Dendritic cell treated with granulocyte-macrophage colony-stimulating factor and Interleukin-4, amounts not matched to agents 40 ng/mL and 50 ng/mL, for 4 days (primary cell): ENCODE measurements around the gene ATF7.
"Not testable (repeated sequence)": the region's sequence is repeated elsewhere in the genome, so short reads cannot be mapped to it uniquely, and the experiment has no call there.

ENCODE experiments used
- H3K27ac Mint-ChIP-seq: one replicate; pipeline ENCODE4 v1.8.0; 2022; ENCODE audit warnings: mild to moderate bottlenecking, mixed read lengths
- H3K27me3 Mint-ChIP-seq: one replicate; pipeline ENCODE4 v1.8.0; 2022; ENCODE audit warnings: mild to moderate bottlenecking, mixed read lengths
- H3K36me3 Mint-ChIP-seq: one replicate; pipeline ENCODE4 v1.8.0; 2022; ENCODE audit warnings: low read depth, mixed read lengths
- H3K4me1 Mint-ChIP-seq: one replicate; pipeline ENCODE4 v1.8.0; 2022; ENCODE audit warnings: low read depth, mixed read lengths
- H3K4me3 Mint-ChIP-seq: one replicate; pipeline ENCODE4 v1.8.0; 2022; ENCODE audit warnings: mild to moderate bottlenecking, moderate library complexity, mixed read lengths
- H3K9me3 Mint-ChIP-seq: one replicate; pipeline ENCODE4 v1.8.0; 2022; ENCODE audit warnings: mixed read lengths
- intact Hi-C: fragments of 100-400 bp; cut with micrococcal nuclease; formaldehyde crosslinking; loops from one replicate; pipeline ENCODE4 v1.15.0; 2022

Gene ATF7

DNA sequence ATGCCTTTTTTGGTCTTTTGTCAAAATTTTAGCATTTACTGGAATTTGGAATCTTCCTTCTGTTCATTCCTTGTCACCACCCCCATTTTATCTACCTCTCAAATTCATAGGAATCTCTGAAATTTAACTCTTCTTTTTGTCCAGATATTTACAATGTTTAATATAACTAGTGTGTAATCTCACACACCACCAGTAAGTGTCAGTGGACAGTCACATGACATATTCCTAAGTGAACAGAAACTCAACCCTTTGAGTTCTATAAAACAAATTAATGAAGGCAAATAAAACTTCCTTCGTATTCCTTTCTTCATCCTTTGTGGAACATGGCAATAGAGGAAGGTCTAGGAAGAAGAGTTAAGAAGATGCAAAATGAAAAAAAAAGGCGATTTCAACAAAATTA is 26.6 kb downstream of the ATF7 start:
- peaks cover 34% of the 10 kb centered on the region for H3K4me1 Mint-ChIP-seq
- no peaks in the 10 kb centered on the region for H3K27me3 Mint-ChIP-seq
- intact Hi-C loops, result no loop called here
- no peaks in the 10 kb centered on the region for H3K9me3 Mint-ChIP-seq
- no peak overlapping the region for H3K27ac Mint-ChIP-seq
- H3K4me3 Mint-ChIP-seq, result no peak overlapping the region
- H3K36me3 Mint-ChIP-seq, result peaks cover 25% of the 10 kb centered on the region

DNA sequence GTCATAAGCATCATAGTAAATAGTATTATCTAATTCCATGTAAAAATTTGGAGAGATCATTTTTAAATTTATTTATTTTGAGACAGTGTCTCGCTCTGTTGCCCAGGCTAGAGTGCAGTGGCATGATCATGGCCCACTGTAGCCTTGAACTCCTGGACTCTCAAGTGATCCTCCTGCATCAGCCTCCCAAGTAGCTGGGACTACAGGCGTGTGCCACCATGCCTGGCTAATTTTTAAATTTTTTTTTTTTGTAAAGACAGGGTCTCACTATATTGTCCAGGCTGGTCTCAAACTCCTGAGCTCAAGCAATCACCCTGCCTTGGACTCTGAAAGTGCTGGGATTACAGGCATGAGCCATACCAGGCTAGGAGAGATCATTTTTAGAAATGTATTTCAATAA is 27.2 kb downstream of the ATF7 start:
- H3K27ac Mint-ChIP-seq, H3K9me3 Mint-ChIP-seq, H3K4me3 Mint-ChIP-seq, intact Hi-C loops, H3K27me3 Mint-ChIP-seq: not testable (repeated sequence)
- H3K36me3 Mint-ChIP-seq, result peaks cover 25% of the 10 kb centered on the region
- peaks cover 33% of the 10 kb centered on the region for H3K4me1 Mint-ChIP-seq

GRCh38 chr12:53596920-53597363 is 29.2 kb downstream of the ATF7 start:
- intact Hi-C loops, result no loop called here
- peaks cover 25% of the 10 kb centered on the region for H3K36me3 Mint-ChIP-seq
- H3K27me3 Mint-ChIP-seq, result no peaks in the 10 kb centered on the region
- H3K27ac Mint-ChIP-seq, result no peak overlapping the region
- H3K9me3 Mint-ChIP-seq, result no peaks in the 10 kb centered on the region
- no peak overlapping the region for H3K4me3 Mint-ChIP-seq
- H3K4me1 Mint-ChIP-seq, result peaks cover 12% of the 10 kb centered on the region

GRCh38 chr12:53594897-53595615 is 31.1 kb downstream of the ATF7 start:
- peaks cover 20% of the 10 kb centered on the region for H3K4me1 Mint-ChIP-seq
- intact Hi-C loops, result no loop called here
- no peak overlapping the region for H3K27ac Mint-ChIP-seq
- H3K4me3 Mint-ChIP-seq, result no peak overlapping the region
- peaks cover 16% of the 10 kb centered on the region for H3K36me3 Mint-ChIP-seq
- H3K27me3 Mint-ChIP-seq, result no peaks in the 10 kb centered on the region
- H3K9me3 Mint-ChIP-seq, result no peaks in the 10 kb centered on the region

GRCh38 chr12:53593707-53594106 is 32.5 kb downstream of the ATF7 start:
- H3K9me3 Mint-ChIP-seq, result no peaks in the 10 kb centered on the region
- peaks cover 20% of the 10 kb centered on the region for H3K4me1 Mint-ChIP-seq
- H3K36me3 Mint-ChIP-seq, result peaks cover 8% of the 10 kb centered on the region
- no peak overlapping the region for H3K4me3 Mint-ChIP-seq
- H3K27ac Mint-ChIP-seq, result no peak overlapping the region
- no peaks in the 10 kb centered on the region for H3K27me3 Mint-ChIP-seq
- intact Hi-C loops, result no loop called here

DNA sequence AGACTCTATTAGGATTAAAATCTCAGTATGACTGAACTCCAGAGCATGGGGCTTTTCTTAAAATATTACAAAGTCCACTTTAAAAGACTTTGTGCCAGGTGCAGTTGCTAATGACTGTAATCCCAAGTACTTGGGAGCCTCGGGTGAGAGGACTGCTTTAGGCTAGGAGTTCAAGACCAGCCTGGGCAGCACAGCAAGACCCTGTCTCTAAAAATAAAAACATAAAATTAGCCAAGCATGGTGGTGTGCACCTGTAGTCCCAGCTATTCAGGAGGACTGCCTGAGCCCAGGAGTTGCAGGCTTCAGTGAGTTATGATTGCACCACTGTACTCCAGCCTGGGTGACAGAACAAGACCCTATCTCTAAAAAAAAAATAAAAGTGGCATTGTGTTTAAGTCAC is 33.2 kb downstream of the ATF7 start:
- H3K36me3 Mint-ChIP-seq, result peaks cover 1% of the 10 kb centered on the region
- no peak overlapping the region for H3K4me3 Mint-ChIP-seq
- H3K4me1 Mint-ChIP-seq, result peaks cover 15% of the 10 kb centered on the region
- no peak overlapping the region for H3K27ac Mint-ChIP-seq
- intact Hi-C loops, result no loop called here
- H3K27me3 Mint-ChIP-seq, result no peaks in the 10 kb centered on the region
- no peaks in the 10 kb centered on the region for H3K9me3 Mint-ChIP-seq

DNA sequence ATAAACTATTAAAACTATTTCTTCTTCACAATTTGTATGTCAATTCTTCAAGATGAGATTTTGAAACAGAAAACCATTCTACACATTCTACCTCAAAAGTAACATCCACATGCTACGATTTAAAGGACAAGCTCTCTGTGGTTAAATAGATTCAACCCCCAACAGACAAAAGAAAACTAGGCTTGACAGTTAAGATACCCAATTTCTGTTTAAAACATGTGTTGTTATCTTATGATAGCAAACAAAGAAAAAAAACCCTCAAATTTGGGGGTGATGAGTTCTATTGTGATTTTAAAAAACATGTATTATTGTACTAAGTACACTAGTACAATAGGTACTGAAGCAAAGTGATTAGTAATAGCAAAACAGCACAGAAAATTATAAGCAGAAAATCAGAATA is 33.8 kb downstream of the ATF7 start:
- intact Hi-C loops, result no loop called here
- H3K27ac Mint-ChIP-seq, result no peak overlapping the region
- H3K4me3 Mint-ChIP-seq, result no peak overlapping the region
- peaks cover 13% of the 10 kb centered on the region for H3K4me1 Mint-ChIP-seq
- no peaks in the 10 kb centered on the region for H3K9me3 Mint-ChIP-seq
- no peaks in the 10 kb centered on the region for H3K27me3 Mint-ChIP-seq
- peaks cover 3% of the 10 kb centered on the region for H3K36me3 Mint-ChIP-seq

DNA sequence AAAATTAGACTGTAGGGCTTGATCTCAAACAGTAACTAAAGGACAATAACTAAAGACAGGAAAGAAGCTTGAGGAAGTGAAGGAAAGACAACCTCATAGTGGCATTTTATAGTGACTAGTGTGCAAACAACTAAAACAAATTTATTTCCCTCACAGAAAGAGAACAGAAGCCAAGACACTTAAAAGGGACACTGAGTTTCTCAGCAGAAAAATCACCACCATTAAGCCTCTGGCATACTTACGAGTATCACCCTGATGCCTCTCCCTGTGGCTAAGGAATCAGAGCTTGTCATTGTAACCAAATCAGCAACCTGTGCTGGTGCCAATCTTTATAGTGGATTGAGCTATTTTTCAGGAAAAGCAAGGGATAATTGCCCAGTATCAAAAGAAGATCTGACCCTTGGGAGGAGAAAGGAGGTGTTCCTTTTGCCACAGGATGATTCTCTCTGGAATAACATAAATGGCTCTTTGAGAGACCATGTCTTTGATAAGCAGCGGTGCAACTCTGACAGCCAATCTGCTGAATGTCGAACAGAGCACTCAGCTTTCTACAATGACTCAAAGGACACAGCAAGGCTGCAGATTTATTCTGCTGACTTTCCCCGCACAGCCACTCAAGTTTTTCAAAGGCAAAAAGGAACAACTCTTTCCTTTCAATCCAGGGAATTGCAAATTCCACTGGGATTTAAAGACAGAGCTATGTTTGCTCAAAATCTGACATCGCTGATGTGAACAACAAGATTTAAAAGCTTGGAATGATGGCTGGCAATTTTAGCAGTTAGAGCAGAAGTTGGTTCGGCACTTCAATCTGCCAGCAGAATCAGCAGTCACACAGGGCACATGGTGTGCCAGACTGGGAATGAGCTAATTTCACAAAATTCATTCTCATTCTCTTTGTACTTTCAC is 34.6 kb downstream of the ATF7 start:
- Mint-ChIP-seq H3K36me3 (peaks cover 10% of the 10 kb centered on the region), H3K9me3 (no peaks in the 10 kb centered on the region), H3K27me3 (no peaks in the 10 kb centered on the region), H3K27ac (no peak overlapping the region), H3K4me1 (peaks cover 17% of the 10 kb centered on the region), H3K4me3 (no peak overlapping the region)
- intact Hi-C loops, result no loop called here

DNA sequence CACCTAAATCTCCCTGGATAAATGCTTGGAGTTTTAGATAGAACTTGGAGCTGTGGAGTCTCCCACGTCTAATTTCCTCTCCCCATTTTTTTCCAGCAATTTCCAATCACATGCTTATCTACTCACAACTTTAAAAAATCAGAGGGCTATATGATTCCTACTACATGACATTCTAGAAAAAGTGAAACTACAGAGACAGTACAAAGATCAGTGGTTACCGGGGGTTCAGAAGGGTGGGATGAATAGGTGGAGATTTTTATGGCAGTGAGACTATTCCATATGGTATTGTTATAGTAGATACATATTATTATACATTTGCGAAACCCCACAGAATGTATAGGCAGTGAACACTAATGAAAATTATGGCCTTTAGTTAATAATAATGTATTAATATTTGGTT is 35.5 kb downstream of the ATF7 start:
- Mint-ChIP-seq H3K4me3 (no peak overlapping the region), H3K36me3 (peaks cover 12% of the 10 kb centered on the region), H3K27me3 (no peaks in the 10 kb centered on the region), H3K9me3 (no peaks in the 10 kb centered on the region), H3K27ac (no peak overlapping the region), H3K4me1 (peaks cover 19% of the 10 kb centered on the region)
- intact Hi-C loops, result no loop called here

- H3K4me3 Mint-ChIP-seq, result no peak overlapping the region
- no peaks in the 10 kb centered on the region for H3K9me3 Mint-ChIP-seq
- intact Hi-C loops, result no loop called here
- peaks cover 19% of the 10 kb centered on the region for H3K4me1 Mint-ChIP-seq
- no peaks in the 10 kb centered on the region for H3K27me3 Mint-ChIP-seq
- peaks cover 12% of the 10 kb centered on the region for H3K36me3 Mint-ChIP-seq
- H3K27ac Mint-ChIP-seq, result no peak overlapping the region
These were observed 36.3 kb downstream of the ATF7 start for GRCh38 chr12:53589915-53590314.

- Mint-ChIP-seq H3K36me3 (peaks cover 12% of the 10 kb centered on the region), H3K27me3 (no peaks in the 10 kb centered on the region), H3K9me3 (no peaks in the 10 kb centered on the region), H3K4me3 (no peak overlapping the region), H3K27ac (no peak overlapping the region), H3K4me1 (peaks cover 19% of the 10 kb centered on the region)
- intact Hi-C loops, result no loop called here
These were observed 36.8 kb downstream of the ATF7 start for GRCh38 chr12:53589423-53589822.

- H3K27ac Mint-ChIP-seq, result no peak overlapping the region
- peaks cover 19% of the 10 kb centered on the region for H3K4me1 Mint-ChIP-seq
- no peaks in the 10 kb centered on the region for H3K27me3 Mint-ChIP-seq
- H3K9me3 Mint-ChIP-seq, result no peaks in the 10 kb centered on the region
- intact Hi-C loops, result no loop called here
- H3K36me3 Mint-ChIP-seq, result peaks cover 12% of the 10 kb centered on the region
- H3K4me3 Mint-ChIP-seq, result no peak overlapping the region
These were observed 38.1 kb downstream of the ATF7 start for GRCh38 chr12:53588123-53588522.

GRCh38 chr12:53586745-53587144 is 39.4 kb downstream of the ATF7 start:
- H3K9me3 Mint-ChIP-seq, result no peaks in the 10 kb centered on the region
- H3K4me1 Mint-ChIP-seq, result peaks cover 19% of the 10 kb centered on the region
- intact Hi-C loops, result no loop called here
- peaks cover 16% of the 10 kb centered on the region for H3K36me3 Mint-ChIP-seq
- no peak overlapping the region for H3K4me3 Mint-ChIP-seq
- H3K27ac Mint-ChIP-seq, result no peak overlapping the region
- no peaks in the 10 kb centered on the region for H3K27me3 Mint-ChIP-seq

GRCh38 chr12:53585448-53586125 is 40.6 kb downstream of the ATF7 start:
- peaks cover 19% of the 10 kb centered on the region for H3K36me3 Mint-ChIP-seq
- no peaks in the 10 kb centered on the region for H3K9me3 Mint-ChIP-seq
- no peak overlapping the region for H3K27ac Mint-ChIP-seq
- intact Hi-C loops, result no loop called here
- no peak overlapping the region for H3K4me3 Mint-ChIP-seq
- no peaks in the 10 kb centered on the region for H3K27me3 Mint-ChIP-seq
- H3K4me1 Mint-ChIP-seq, result peaks cover 10% of the 10 kb centered on the region
